ENCODE measurements around the gene CD247. TPM values are rescaled to one million over a fixed set of nuclear protein-coding genes. Genes with fewer than 3 reads are reported as not detected.

The CD247 gene
- total RNA-seq, 1 donor from 2014 or later: 8.9 TPM

GRCh38 chr1:167553136-167554027, 35.1 kb upstream of the CD247 start, which contains the start of gene CREG1:
CREG1 (minus strand) TSS chr1:167553762.
- H3K27me3 ChIP-seq: no peaks in the 10 kb centered on the region
- TF ChIP-seq CTCF (IDR thresholded peaks at IDR 0.05): no peak

GRCh38 chr1:167551362-167551761, 33.0 kb upstream of the CD247 start:
- intact Hi-C loops (cut with DNase I): no loop called here

More at GRCh38 chr1:167553136-167554027, 35.1 kb upstream of the CD247 start, which contains the start of gene CREG1:
- no peaks in the 10 kb centered on the region for H3K36me3 ChIP-seq
- no peaks in the 10 kb centered on the region for H3K9me3 ChIP-seq
- peak; percentile 98 for DNase-seq
- peak within 1 kb of the TSS; percentile 89 for H3K27ac ChIP-seq
- peak; percentile 98 for ATAC-seq
- peak within 1 kb of the TSS; percentile 84 for H3K4me3 ChIP-seq
- intact Hi-C loops (cut with DNase I): no loop called here
- H3K4me1 ChIP-seq: peaks cover 32% of the 10 kb centered on the region

GRCh38 chr1:167548059-167548932, 30.0 kb upstream of the CD247 start:
- peak overlapping the region; percentile 73 for H3K27ac ChIP-seq
- H3K4me3 ChIP-seq: peak overlapping the region; percentile 9
- ATAC-seq (peak; percentile 2), DNase-seq (no peak)
- intact Hi-C loops (cut with DNase I): no loop called here
- TF ChIP-seq CTCF (IDR thresholded peaks at IDR 0.05): no peak
- H3K9me3 ChIP-seq: no peaks in the 10 kb centered on the region
- peaks cover 42% of the 10 kb centered on the region for H3K36me3 ChIP-seq
- H3K4me1 ChIP-seq: peaks cover 26% of the 10 kb centered on the region
- H3K27me3 ChIP-seq: no peaks in the 10 kb centered on the region

More at GRCh38 chr1:167551362-167551761, 33.0 kb upstream of the CD247 start:
- peaks cover 37% of the 10 kb centered on the region for H3K4me1 ChIP-seq
- H3K27me3 ChIP-seq: no peaks in the 10 kb centered on the region
- DNase-seq (no peak), ATAC-seq (no peak)
- H3K36me3 ChIP-seq: peaks cover 13% of the 10 kb centered on the region
- no peak for TF ChIP-seq CTCF (IDR thresholded peaks at IDR 0.05)
- H3K9me3 ChIP-seq: no peaks in the 10 kb centered on the region
- H3K4me3 ChIP-seq: peak overlapping the region; percentile 84
- H3K27ac ChIP-seq: no peak overlapping the region

GRCh38 chr1:167546935-167547334, 28.6 kb upstream of the CD247 start:
- intact Hi-C loops (cut with DNase I): no loop called here
- Histone ChIP-seq H3K9me3 (no peaks in the 10 kb centered on the region), H3K27me3 (no peaks in the 10 kb centered on the region), H3K4me1 (peaks cover 19% of the 10 kb centered on the region), H3K4me3 (no peak overlapping the region), H3K27ac (no peak overlapping the region), H3K36me3 (peaks cover 50% of the 10 kb centered on the region)
- TF ChIP-seq CTCF (IDR thresholded peaks at IDR 0.05): no peak
- DNase-seq: no peak
- ATAC-seq: no peak

- Histone ChIP-seq H3K27ac (no peak overlapping the region), H3K4me1 (peaks cover 19% of the 10 kb centered on the region), H3K4me3 (no peak overlapping the region), H3K27me3 (no peaks in the 10 kb centered on the region), H3K9me3 (no peaks in the 10 kb centered on the region), H3K36me3 (peaks cover 50% of the 10 kb centered on the region)
- no peak for TF ChIP-seq CTCF (IDR thresholded peaks at IDR 0.05)
- DNase-seq (no peak), ATAC-seq (no peak)
- intact Hi-C loops (cut with DNase I): no loop called here
Observed at GRCh38 chr1:167545349-167545748, 27.0 kb upstream of the CD247 start.
